ENCODE results near the gene SLC49A4. TPM values are rescaled to one million over a fixed set of nuclear protein-coding genes. Genes with fewer than 3 reads are reported as not detected.

The SLC49A4 gene
- total and polyA plus RNA-seq, 2 of the 13 experiments (the other 11 are each of a cell fraction or from before 2014, with no cell fraction given): 6.5 to 16.3 TPM

DNA sequence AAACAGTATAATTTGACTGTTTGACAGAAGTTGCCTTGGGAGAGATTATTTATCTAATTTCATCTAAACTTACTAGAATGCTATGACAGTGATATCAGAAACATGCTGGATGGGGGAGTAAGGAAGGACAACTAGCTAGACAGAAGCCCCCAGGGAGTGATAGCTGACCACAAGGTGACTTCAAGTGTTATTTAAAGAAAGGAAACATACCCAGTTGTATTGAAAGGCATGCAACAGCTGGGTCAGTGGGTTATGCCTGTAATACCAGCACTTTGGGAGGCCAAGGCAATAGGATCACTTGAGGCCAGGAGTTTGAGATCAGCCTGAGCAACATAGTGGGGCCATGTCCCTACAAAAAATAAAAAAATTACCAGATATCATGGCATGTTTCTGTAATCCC, 69.6 kb downstream of the SLC49A4 start:
- no TSS peak for BruUV-seq (replicated peaks)
- FAIRE-seq (no peak), DNase-seq (ENCODE audit: low spot score) (no peak), ATAC-seq (no peak)
- Histone ChIP-seq H3K4me2 (ENCODE audit: low read depth, low read length) (no peak overlapping the region), H4K20me1 (ENCODE audit: insufficient read depth, low read length) (no peaks in the 10 kb centered on the region), H3K9me3 (ENCODE audit: low read length) (no peaks in the 10 kb centered on the region), H3K9ac (ENCODE audit: insufficient read depth, low read depth, low read length) (no peak overlapping the region), H3K4me1 (ENCODE audit: insufficient read depth, low read length) (no peaks in the 10 kb centered on the region), H3K4me3 (replicated peaks in 1 of 3; ENCODE audit: insufficient read depth in 1 of 3, low read depth in 2 of 3, low read length in 3 of 3) (no peak overlapping the region), H3K36me3 (replicated peaks in 1 of 2; ENCODE audit: control insufficient read depth in 1 of 2, insufficient read depth in 2 of 2, low read length in 2 of 2) (no peaks in the 10 kb centered on the region; a peak in 1 of 5 replicates), H3K27me3 (ENCODE audit: control insufficient read depth in 1 of 2, insufficient read depth in 2 of 2, low read length in 2 of 2) (no peaks in the 10 kb centered on the region), H2AFZ (ENCODE audit: low read length) (no peak overlapping the region), H3K79me2 (ENCODE audit: insufficient read depth, low read length) (no peaks in the 10 kb centered on the region), H3K27ac (ENCODE audit: extremely low read length, insufficient read depth, low read length) (no peak overlapping the region)
- TF ChIP-seq, protein P1, sequence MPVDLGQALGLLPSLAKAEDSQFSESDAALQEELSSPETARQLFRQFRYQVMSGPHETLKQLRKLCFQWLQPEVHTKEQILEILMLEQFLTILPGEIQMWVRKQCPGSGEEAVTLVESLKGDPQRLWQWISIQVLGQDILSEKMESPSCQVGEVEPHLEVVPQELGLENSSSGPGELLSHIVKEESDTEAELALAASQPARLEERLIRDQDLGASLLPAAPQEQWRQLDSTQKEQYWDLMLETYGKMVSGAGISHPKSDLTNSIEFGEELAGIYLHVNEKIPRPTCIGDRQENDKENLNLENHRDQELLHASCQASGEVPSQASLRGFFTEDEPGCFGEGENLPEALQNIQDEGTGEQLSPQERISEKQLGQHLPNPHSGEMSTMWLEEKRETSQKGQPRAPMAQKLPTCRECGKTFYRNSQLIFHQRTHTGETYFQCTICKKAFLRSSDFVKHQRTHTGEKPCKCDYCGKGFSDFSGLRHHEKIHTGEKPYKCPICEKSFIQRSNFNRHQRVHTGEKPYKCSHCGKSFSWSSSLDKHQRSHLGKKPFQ (CRISPR knock-in tag; IDR thresholded peaks at IDR 0.05; ENCODE audit: insufficient replicate concordance): no peak
- no peak for TF ChIP-seq GABPB1 (CRISPR knock-in tag; IDR thresholded peaks at IDR 0.05)
- TF ChIP-seq, protein P2, sequence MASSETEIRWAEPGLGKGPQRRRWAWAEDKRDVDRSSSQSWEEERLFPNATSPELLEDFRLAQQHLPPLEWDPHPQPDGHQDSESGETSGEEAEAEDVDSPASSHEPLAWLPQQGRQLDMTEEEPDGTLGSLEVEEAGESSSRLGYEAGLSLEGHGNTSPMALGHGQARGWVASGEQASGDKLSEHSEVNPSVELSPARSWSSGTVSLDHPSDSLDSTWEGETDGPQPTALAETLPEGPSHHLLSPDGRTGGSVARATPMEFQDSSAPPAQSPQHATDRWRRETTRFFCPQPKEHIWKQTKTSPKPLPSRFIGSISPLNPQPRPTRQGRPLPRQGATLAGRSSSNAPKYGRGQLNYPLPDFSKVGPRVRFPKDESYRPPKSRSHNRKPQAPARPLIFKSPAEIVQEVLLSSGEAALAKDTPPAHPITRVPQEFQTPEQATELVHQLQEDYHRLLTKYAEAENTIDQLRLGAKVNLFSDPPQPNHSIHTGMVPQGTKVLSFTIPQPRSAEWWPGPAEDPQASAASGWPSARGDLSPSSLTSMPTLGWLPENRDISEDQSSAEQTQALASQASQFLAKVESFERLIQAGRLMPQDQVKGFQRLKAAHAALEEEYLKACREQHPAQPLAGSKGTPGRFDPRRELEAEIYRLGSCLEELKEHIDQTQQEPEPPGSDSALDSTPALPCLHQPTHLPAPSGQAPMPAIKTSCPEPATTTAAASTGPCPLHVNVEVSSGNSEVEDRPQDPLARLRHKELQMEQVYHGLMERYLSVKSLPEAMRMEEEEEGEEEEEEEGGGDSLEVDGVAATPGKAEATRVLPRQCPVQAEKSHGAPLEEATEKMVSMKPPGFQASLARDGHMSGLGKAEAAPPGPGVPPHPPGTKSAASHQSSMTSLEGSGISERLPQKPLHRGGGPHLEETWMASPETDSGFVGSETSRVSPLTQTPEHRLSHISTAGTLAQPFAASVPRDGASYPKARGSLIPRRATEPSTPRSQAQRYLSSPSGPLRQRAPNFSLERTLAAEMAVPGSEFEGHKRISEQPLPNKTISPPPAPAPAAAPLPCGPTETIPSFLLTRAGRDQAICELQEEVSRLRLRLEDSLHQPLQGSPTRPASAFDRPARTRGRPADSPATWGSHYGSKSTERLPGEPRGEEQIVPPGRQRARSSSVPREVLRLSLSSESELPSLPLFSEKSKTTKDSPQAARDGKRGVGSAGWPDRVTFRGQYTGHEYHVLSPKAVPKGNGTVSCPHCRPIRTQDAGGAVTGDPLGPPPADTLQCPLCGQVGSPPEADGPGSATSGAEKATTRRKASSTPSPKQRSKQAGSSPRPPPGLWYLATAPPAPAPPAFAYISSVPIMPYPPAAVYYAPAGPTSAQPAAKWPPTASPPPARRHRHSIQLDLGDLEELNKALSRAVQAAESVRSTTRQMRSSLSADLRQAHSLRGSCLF (CRISPR knock-in tag; IDR thresholded peaks at IDR 0.05; ENCODE audit: borderline replicate concordance): no peak
- TF ChIP-seq CEBPG (CRISPR knock-in tag; IDR thresholded peaks at IDR 0.05): no peak
- TF ChIP-seq PATZ1 (CRISPR knock-in tag; IDR thresholded peaks at IDR 0.05): no peak
- TF ChIP-seq TEAD2 (CRISPR knock-in tag; IDR thresholded peaks at IDR 0.05): no peak
- TF ChIP-seq, protein P3, sequence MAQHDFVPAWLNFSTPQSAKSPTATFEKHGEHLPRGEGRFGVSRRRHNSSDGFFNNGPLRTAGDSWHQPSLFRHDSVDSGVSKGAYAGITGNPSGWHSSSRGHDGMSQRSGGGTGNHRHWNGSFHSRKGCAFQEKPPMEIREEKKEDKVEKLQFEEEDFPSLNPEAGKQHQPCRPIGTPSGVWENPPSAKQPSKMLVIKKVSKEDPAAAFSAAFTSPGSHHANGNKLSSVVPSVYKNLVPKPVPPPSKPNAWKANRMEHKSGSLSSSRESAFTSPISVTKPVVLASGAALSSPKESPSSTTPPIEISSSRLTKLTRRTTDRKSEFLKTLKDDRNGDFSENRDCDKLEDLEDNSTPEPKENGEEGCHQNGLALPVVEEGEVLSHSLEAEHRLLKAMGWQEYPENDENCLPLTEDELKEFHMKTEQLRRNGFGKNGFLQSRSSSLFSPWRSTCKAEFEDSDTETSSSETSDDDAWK (CRISPR knock-in tag; IDR thresholded peaks at IDR 0.05): no peak
- TF ChIP-seq ZNF180 (CRISPR knock-in tag; IDR thresholded peaks at IDR 0.05; ENCODE audit: borderline replicate concordance, low read depth): no peak
- TF ChIP-seq ZNF552 (CRISPR knock-in tag; IDR thresholded peaks at IDR 0.05; ENCODE audit: borderline replicate concordance): no peak
- no peak for TF ChIP-seq POLR2AphosphoS2 (IDR thresholded peaks at IDR 0.05; ENCODE audit: low read depth, low read length)
- TF ChIP-seq, protein P4, sequence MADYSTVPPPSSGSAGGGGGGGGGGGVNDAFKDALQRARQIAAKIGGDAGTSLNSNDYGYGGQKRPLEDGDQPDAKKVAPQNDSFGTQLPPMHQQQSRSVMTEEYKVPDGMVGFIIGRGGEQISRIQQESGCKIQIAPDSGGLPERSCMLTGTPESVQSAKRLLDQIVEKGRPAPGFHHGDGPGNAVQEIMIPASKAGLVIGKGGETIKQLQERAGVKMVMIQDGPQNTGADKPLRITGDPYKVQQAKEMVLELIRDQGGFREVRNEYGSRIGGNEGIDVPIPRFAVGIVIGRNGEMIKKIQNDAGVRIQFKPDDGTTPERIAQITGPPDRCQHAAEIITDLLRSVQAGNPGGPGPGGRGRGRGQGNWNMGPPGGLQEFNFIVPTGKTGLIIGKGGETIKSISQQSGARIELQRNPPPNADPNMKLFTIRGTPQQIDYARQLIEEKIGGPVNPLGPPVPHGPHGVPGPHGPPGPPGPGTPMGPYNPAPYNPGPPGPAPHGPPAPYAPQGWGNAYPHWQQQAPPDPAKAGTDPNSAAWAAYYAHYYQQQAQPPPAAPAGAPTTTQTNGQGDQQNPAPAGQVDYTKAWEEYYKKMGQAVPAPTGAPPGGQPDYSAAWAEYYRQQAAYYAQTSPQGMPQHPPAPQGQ (CRISPR knock-in tag; IDR thresholded peaks at IDR 0.05; ENCODE audit: borderline replicate concordance): no peak
- TF ChIP-seq TSC22D2 (CRISPR knock-in tag; IDR thresholded peaks at IDR 0.05; ENCODE audit: borderline replicate concordance): no peak
- in situ Hi-C loops (cut with HindIII; ENCODE audit: extremely low pct_ligation_motif_present, low pct_unique_long_range_greater_than_20kb) (no loop called here), intact Hi-C loops (cut with micrococcal nuclease; ENCODE audit: unreplicated experiment) (no loop called here)
- ChIA-PET POLR2A (no interaction called here), CTCF (ENCODE audit: low intra/inter-chr PET ratio, low total read pairs) (no interaction called here)

Measured in HepG2 (cell line).